NCI-H1930 (cell line): ENCODE results near the gene LTK.

Source experiments
- DNase-seq, 2 experiments: peaks; one replicate each; lab custom pipeline; 2025; lab: John Stamatoyannopoulos, UW

LTK gene

DNA sequence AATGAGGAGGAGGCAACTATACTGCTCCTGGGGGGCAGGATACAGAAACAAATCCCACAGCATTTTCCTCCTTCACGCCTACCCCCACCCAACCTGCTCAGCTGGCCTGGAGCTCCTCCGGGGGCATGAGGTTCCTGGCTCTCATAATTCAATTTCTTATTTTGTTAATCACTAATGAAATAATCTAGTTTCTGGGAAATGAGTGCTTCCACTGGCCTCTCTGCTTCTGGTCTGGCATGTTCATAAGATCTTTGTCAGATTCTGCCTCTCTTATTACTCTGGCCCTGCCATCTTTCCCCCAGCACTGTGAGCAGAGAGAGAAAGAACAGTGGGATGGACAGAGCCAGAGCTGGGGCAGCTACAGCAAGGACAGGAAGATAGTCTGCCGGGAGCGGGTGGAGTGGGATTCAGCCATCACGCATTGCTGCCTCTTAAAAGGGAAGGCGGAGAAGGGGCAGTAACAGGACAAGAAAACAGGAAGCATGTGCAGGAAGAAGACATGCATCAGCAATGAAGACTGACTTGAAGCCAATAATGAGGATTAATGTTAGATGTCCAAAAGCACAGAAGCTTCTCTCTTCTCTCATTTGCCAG, 16.8 kb upstream of the LTK start:
- no peak for DNase-seq

DNA sequence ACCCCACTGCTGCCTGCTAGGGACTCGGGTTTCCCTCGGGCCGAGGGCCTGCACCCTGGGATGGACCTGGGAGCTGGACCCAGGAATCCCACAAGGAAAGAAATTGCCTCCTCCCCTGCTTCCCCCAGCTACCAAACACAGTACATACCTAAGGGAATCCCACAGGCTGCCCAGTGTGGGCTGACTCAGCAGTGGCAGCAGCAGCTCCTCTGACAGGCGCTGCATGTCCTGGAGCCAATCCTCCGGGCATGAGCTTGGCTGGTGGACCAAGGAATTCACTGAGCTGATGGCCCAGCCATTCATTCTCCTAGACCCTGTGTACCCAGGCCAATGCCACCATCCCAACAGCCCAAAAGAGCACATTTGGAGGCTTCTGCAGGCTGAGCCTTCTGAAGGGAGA, 9.5 kb upstream of the LTK start:
- DNase-seq, result no peak

- DNase-seq, result no peak
These were observed 8.0 kb upstream of the LTK start for GRCh38 chr15:41521614-41522013.

GRCh38 chr15:41520636-41521035, 7.0 kb upstream of the LTK start:
- DNase-seq, result no peak

DNA sequence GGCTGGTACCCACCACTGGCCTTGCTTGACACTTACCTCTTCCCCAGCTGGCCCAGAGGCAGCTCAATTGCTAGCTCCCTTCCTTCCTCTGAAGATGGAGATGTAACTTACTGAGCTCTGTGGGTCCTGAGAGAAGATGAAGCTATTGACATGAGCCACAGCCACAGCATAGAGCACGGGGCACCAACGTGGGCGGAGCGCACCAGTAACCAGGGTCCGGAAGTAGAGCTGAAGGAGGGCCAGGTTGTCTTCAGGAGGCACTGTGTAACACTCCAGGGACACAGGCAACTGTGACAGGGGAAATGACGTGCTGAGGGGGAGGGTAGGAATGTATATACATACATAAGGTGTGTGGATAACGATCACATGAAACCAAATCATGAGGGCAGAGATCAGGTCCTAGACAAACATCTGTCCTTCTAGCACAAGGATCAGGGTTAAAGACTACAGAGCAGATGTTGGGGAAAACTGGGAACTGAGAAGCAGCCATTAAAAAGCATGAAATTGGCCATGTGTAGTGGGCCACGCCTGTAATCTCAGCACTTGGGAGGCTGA, 4.3 kb upstream of the LTK start:
- DNase-seq, result no peak

DNA sequence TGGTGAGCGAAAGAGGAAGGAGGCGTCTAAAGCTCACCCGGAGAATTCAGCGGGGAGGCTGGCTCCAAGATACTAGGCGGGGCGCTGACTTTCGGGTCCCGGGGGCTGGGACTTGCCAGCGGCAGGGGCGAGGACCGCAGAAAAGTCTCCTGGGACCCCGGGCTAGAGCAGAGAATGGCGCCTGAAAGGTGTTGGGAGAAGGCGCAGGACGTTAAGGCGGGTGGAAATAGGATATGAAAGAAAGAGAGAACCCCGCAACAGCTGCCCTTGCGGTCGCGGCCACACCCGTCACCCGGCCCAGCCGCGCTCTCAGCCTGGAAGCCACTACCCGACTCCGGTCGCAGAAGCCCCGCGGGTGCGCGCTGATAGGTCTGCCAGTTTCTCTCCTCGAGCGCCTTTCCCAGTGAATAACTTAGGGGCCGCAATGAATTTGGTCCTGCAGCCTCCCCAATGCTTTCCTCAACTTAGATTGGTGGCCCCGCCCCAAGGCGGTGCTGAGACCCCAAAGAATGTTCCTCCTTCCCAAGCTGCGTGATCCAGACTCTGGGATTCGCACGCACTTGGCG, 604 bp downstream of the LTK start:
- DNase-seq, result no peak

DNA sequence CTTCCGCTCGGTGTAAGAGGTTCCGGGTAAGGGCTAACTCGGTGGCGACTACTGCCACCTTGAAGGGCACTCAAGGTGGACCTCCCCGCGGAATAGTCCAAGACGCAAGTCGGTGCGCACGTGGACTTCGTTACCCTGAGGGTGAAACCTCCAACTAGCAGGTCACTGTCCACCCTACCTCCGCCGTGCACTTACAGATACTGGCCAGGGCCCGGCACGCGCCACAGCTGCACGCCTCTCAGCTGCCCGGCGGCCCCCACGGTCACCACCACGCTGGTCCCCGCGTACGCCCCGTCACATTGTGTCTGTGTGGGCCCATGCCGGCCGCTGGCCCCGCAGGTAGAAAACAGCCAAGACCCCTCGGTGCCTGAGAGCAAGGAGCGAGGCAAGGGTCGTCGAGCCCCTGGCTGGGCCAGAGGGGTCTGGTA, 1.1 kb downstream of the LTK start:
- DNase-seq, result no peak

- DNase-seq, result no peak
These were observed 1.7 kb downstream of the LTK start for GRCh38 chr15:41511899-41512369.

DNA sequence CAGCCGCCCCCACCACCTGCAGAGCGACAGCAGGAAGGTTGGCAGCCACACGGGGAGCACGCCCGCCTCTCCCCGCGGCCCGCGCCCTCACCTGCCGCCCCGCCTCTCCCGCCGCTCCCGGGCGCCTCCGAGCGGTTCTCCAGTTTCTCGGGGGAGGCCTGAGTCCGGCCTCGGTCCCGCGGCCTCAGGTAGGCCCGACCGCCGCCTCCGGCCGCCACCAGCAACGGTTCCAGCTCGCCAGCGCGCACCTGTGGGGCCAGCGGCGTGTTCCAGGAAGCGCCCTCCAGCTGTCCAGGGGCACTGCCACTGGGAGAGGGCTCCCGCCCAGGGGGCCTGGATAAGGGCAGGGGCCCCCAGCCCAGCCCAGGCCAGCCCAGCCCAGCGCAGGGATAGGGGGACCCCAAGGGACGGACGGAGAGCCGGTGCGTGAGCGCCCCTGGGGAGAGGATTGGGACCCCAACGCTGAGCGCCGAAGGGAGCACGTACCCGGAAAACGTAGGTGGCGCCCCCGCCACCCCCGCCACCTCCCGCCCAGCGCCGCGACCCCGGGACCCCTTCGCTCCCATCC, 2.2 kb downstream of the LTK start:
- DNase-seq, result no peak

DNA sequence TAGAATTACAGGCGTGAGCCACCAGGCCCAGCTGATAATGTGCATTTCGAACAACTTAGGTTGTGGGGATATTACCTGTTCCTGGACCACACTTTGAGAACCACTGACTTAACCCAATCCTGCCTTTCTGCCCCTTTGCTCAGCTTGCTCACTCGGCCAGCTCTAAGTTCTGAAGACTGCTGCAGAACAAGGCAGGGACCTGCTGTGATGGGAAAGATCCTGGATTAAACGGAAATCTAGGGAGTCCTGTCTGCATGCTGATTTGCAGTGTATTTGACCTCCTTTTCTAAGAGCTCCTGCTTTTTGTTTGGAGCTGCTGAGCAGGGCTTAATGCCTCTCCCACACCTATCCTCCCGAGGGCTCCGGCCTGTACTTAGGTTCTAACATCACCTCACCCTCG, 2.9 kb downstream of the LTK start:
- no peak for DNase-seq

DNA sequence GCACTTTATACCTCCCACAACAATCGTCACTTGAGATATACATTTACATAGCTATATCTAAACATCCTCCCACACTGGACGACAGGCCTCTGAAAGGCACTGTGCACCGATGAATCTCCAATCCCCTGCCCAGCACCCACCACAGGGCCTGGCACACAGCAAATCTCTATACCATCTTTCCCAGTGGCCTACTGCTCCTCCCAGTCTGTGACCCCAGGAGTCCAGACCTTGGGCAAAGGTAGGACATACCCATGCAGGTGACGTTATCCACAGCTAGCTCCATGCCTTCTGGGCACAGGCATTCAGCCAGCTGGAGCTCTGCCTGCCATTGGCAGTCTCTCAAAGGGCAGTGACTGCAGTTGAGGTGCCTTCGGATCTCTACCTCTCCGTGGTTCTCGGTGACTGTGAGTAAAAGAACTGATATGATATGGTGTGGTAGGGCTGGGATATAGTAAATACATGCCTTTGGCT, 5.8 kb downstream of the LTK start:
- DNase-seq, result no peak

GRCh38 chr15:41506796-41507341, 6.8 kb downstream of the LTK start:
- DNase-seq, result no peak

GRCh38 chr15:41505776-41506175, 7.9 kb downstream of the LTK start:
- DNase-seq, result no peak

DNA sequence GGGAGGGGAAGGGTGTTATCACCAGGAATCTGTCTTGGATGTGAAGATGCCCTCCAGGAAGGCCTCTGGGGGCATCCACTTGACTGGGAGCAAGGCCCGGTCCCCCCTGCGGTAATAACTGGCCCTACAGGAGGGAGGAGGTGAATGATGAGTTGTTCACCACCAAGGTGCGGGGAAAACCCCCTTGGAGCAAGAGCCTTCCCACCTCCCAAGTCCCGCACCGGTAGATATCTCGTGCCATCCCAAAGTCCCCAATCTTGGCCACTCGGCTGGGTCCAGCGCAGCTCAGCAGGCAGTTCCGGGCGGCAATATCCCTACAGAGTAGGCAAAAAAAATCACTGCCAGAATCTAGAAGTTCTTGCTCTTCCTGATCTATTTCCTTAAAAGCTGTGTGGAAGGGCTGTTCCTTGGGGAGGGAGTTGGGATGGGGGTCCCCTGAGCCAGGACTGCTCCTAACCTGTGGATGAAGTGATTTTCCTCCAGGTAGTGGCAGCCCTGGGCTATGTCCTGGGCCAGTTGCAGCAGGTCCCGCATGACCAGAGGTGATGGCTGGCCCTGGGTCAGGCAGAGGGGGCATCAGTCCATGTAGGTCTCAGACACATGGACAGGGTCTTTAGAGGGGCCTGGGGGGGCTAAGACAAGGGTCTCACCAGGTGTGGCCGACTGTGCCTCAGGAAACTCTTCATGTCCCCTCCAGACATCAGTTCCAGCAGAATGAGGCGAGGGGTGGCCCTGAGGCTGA, 8.7 kb downstream of the LTK start:
- DNase-seq, result no peak

GRCh38 chr15:41503669-41504010, 10.0 kb downstream of the LTK start:
- no peak for DNase-seq

GRCh38 chr15:41502795-41503668, 10.6 kb downstream of the LTK start:
- no peak for DNase-seq

DNA sequence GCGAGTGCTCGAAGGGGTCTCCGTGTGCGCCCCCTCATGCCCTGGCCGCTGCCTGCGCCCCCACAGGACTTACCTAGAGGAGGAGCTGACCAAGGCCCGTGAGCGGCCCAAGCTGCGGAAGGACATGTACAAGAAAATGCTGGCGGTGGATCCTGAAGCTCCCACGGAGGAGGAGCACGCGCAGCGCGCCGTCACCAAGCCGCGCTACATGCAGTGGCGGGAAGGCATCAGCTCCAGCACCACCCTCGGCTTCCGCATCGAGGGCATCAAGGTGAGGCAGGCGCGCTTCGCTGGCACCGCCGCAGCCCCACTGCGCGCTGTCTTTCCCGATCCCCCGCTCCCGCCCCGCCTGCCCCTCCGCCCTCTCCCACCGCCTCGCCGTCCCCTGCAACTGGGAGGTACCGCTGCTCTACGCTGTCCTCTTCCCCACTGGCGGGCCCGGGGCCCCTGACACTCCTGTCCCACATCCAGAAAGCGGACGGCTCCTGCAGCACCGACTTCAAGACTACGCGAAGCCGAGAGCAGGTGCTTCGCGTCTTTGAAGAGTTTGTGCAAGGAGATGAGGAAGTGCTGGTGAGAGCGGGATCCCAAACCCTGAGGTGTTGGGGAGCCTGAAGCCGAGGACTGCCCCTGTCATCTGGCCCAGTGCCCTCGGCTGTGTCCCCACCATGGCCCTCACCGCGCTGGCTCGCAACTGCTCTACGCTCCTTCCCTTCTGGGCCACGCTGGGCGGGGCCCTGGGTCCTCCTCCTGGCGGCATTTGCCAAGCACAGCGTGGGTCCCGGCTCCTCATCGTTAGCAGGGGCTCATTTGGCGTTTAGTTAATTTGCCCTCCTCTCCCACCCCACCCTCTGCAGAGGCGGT, 11.5 kb downstream of the LTK start:
- DNase-seq, result no peak

- no peak for DNase-seq
These were observed 12.3 kb downstream of the LTK start for GRCh38 chr15:41501191-41501917.

DNA sequence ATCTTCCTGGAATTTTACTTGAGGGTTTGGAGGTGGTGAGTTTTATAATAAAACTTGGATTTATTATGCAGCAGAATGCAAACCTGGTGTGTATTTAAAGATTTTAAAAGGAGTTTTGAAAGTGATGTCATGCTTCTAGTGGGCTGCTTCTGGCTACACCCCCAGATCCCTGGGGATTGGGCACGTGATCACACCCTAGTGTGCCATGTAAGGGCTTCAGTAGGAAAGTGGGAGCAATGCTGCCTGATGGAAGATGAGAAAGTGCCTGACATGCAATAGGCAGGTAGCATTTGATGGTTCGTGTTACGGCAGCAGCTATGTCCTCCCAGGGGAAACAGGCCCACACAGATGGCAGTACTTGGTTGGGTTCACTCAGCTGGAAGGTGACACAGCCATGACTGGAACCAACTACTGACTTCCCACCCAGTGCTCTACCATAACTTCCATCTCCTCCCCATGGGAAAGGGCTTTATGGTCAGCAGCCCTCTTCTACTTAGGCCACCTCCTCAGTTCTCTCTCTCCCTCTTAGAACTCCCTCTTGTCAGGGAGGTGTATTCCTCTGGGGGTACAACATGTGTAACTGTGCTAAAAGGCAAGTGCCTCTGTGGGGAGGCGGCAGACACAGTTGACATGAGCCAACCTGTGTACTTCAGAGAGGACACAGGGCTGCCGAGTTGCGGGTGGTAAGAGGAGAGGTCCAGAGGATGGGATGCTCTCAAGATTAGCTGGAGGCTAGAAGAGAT, 14.3 kb downstream of the LTK start:
- no peak for DNase-seq
